ENCODE data around the gene TLCD5.

DNA sequence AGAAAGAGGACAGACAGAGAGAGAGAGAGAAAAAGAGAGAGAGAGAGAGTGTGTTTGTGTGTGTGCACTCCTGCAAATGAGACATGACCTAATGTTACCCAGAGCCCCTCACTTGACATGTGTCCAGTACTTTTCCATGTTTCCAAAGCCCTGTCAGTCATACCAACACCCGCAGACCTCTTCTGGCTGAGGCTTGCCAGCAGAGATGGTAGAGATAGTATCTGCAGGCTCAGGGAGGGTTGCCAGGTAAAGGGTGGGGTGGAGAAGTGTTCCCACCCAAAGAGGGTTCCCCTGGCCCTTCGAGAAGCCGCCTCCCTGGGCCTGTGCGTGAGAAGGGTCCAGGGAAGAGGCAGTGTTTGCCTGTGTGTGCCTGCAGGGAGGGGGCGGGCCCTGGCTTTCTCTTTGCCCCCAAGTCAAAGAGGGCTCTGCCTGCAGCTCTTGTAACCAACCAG, 44.5 kb upstream of the TLCD5 start:
- TF ChIP-seq, protein P1, sequence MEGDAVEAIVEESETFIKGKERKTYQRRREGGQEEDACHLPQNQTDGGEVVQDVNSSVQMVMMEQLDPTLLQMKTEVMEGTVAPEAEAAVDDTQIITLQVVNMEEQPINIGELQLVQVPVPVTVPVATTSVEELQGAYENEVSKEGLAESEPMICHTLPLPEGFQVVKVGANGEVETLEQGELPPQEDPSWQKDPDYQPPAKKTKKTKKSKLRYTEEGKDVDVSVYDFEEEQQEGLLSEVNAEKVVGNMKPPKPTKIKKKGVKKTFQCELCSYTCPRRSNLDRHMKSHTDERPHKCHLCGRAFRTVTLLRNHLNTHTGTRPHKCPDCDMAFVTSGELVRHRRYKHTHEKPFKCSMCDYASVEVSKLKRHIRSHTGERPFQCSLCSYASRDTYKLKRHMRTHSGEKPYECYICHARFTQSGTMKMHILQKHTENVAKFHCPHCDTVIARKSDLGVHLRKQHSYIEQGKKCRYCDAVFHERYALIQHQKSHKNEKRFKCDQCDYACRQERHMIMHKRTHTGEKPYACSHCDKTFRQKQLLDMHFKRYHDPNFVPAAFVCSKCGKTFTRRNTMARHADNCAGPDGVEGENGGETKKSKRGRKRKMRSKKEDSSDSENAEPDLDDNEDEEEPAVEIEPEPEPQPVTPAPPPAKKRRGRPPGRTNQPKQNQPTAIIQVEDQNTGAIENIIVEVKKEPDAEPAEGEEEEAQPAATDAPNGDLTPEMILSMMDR (IDR thresholded peaks at IDR 0.05): no peak
- TF ChIP-seq POLR2A (IDR thresholded peaks at IDR 0.05): no peak

Measured in lower leg skin (tissue), 3 donors.